ENCODE data around the gene TIGD6. TPM values are rescaled to one million over a fixed set of nuclear protein-coding genes. Genes with fewer than 3 reads are reported as not detected.

Gene TIGD6
- total RNA-seq, 1 donor from 2014 or later = 4.7 TPM

- Histone ChIP-seq H3K36me3 (peaks cover 0 to 81% of the 10 kb centered on the region in 2 donors), H3K4me3 (no peak overlapping the region), H3K27ac (no peak overlapping the region), H3K9me3 (no peaks in the 10 kb centered on the region), H3K27me3 (no peaks in the 10 kb centered on the region), H3K4me1 (no peaks in the 10 kb centered on the region)
- no peak for DNase-seq (ENCODE audit: extremely low spot score in 2 of 2)
- TF ChIP-seq POLR2AphosphoS5 (IDR thresholded peaks at IDR 0.05; ENCODE audit: insufficient read depth in 1 of 2, low read depth in 1 of 2) (no peak), POLR2A (IDR thresholded peaks at IDR 0.05) (no peak)
- TF ChIP-seq, protein P1, sequence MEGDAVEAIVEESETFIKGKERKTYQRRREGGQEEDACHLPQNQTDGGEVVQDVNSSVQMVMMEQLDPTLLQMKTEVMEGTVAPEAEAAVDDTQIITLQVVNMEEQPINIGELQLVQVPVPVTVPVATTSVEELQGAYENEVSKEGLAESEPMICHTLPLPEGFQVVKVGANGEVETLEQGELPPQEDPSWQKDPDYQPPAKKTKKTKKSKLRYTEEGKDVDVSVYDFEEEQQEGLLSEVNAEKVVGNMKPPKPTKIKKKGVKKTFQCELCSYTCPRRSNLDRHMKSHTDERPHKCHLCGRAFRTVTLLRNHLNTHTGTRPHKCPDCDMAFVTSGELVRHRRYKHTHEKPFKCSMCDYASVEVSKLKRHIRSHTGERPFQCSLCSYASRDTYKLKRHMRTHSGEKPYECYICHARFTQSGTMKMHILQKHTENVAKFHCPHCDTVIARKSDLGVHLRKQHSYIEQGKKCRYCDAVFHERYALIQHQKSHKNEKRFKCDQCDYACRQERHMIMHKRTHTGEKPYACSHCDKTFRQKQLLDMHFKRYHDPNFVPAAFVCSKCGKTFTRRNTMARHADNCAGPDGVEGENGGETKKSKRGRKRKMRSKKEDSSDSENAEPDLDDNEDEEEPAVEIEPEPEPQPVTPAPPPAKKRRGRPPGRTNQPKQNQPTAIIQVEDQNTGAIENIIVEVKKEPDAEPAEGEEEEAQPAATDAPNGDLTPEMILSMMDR (IDR thresholded peaks at IDR 0.05) = no peak
- intact Hi-C loops (cut with DNase I) = no loop called here
Measured at GRCh38 chr5:150013931-150014330, 13.5 kb upstream of the TIGD6 start.

DNA sequence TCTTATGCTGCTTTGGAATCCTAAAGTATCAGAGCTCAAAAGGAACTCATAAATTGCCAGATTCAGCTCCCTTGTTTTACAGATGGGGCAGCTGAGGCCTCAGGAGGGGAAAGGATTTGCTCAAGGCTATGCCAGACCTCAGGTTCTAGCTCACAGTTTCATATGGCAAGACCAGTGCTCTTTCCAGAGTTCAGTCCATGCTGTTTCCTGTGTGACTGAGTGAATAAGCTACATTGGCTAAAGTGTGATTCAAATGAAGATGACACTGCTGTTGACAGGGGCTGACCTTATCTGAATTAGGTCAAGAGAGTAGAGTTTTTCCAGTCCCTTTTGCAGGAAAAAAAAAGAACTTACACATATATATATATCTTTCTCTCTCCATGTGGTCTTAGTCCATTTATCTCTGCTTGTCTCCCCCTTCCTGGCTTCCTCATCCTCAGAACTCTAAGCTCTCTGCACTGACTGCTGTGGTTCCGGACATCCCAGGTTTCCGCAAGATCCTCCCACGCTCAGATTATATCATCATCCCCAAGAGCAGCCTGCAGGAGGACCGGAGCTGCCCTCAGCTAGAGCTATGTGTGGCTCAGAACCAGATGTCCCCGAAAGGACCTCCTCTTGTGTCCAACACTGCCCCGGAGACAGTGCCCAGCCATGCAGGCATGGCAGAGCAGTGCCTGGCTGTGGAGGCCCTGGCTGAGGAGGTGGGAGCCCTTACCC is 9.4 kb upstream of the TIGD6 start:
- H3K27ac ChIP-seq = no peak overlapping the region
- no peak overlapping the region for H3K4me3 ChIP-seq
- no peaks in the 10 kb centered on the region for H3K27me3 ChIP-seq
- TF ChIP-seq POLR2AphosphoS5 (IDR thresholded peaks at IDR 0.05; ENCODE audit: insufficient read depth in 1 of 2, low read depth in 1 of 2) (no peak), POLR2A (IDR thresholded peaks at IDR 0.05) (no peak)
- TF ChIP-seq, protein P1 (IDR thresholded peaks at IDR 0.05) = no peak
- H3K4me1 ChIP-seq = no peaks in the 10 kb centered on the region
- peaks cover 0 to 77% of the 10 kb centered on the region in 2 donors for H3K36me3 ChIP-seq
- no peaks in the 10 kb centered on the region for H3K9me3 ChIP-seq
- DNase-seq (ENCODE audit: extremely low spot score in 2 of 2) = no peak
- intact Hi-C loops (cut with DNase I) = no loop called here

- no peaks in the 10 kb centered on the region for H3K9me3 ChIP-seq
- no peaks in the 10 kb centered on the region for H3K27me3 ChIP-seq
- H3K36me3 ChIP-seq = peaks cover 0 to 55% of the 10 kb centered on the region in 2 donors
- DNase-seq (ENCODE audit: extremely low spot score in 2 of 2) = no peak
- TF ChIP-seq POLR2AphosphoS5 (IDR thresholded peaks at IDR 0.05; ENCODE audit: insufficient read depth in 1 of 2, low read depth in 1 of 2) = no peak
- TF ChIP-seq POLR2A (IDR thresholded peaks at IDR 0.05) = no peak
- no peak overlapping the region for H3K27ac ChIP-seq
- no peak overlapping the region for H3K4me3 ChIP-seq
- peaks cover 20% of the 10 kb centered on the region for H3K4me1 ChIP-seq
- intact Hi-C loops (cut with DNase I) = no loop called here
Measured at GRCh38 chr5:150007050-150007449, 6.6 kb upstream of the TIGD6 start.

- no peaks in the 10 kb centered on the region for H3K27me3 ChIP-seq
- TF ChIP-seq, protein P1 (IDR thresholded peaks at IDR 0.05) = no peak
- TF ChIP-seq POLR2AphosphoS5 (IDR thresholded peaks at IDR 0.05; ENCODE audit: insufficient read depth in 1 of 2, low read depth in 1 of 2) = no peak
- TF ChIP-seq POLR2A (IDR thresholded peaks at IDR 0.05) = no peak
- H3K4me3 ChIP-seq = no peak overlapping the region
- intact Hi-C loops (cut with DNase I) = no loop called here
- H3K36me3 ChIP-seq = peaks cover 0 to 50% of the 10 kb centered on the region in 2 donors
- no peak overlapping the region for H3K27ac ChIP-seq
- no peak for DNase-seq (ENCODE audit: extremely low spot score in 2 of 2)
- peaks cover 27% of the 10 kb centered on the region for H3K4me1 ChIP-seq
- H3K9me3 ChIP-seq = no peaks in the 10 kb centered on the region
Measured at GRCh38 chr5:150006318-150006717, 5.9 kb upstream of the TIGD6 start.

DNA sequence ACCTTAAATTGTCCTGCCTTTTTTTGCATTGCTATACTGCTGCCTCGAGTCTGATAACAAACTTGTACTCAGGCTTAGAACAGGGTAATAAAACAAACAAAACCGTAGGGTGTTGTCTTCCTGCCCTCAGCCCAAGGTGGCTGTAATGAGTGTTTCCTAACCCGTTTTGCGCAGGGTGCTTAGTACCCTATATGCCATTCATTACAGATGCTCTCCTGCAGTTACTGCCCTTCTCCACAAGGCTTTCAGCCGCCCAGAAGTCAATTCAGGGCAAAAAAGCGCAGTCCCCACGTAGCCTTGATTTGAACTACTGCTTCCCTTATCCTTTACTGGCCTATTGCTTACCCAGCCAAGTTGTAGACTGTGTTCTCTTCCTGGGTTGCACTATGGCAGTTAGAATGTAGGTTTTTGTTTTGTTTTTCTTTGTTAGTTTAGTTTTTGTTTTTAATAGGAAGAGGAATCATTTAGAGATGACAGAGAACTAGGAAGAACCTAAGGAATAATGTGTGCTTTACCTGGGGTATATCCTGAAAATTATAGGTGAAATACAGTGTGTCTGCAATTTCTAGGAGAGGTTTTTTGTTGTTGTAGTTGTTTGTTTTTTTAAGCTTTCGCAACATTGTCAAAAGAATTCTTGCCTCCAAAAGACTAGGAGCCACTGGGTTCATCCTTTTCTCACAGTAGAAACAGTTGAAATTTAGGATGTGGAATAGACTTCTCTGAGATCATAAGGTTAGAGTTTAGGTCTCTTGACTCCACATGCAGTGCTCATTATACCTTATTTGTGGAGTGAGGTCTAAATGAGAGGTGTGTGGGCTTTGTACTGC is 1.4 kb upstream of the TIGD6 start:
- intact Hi-C loops (cut with DNase I) = no loop called here
- Histone ChIP-seq H3K27ac (peak overlapping the region; percentile 87), H3K27me3 (no peaks in the 10 kb centered on the region), H3K4me3 (peak overlapping the region; percentile 80 to 94), H3K36me3 (peaks cover 0 to 12% of the 10 kb centered on the region in 2 donors), H3K4me1 (peaks cover 43% of the 10 kb centered on the region), H3K9me3 (no peaks in the 10 kb centered on the region)
- DNase-seq (ENCODE audit: extremely low spot score in 2 of 2) = no peak
- TF ChIP-seq, protein P1 (IDR thresholded peaks at IDR 0.05) = peak in 2 of 3 experiments; percentile 22 to 34
- no peak for TF ChIP-seq POLR2A (IDR thresholded peaks at IDR 0.05)

Measured in vagina (tissue), 2 donors.